ENCODE results near the gene CACNA1C.

CACNA1C gene

DNA sequence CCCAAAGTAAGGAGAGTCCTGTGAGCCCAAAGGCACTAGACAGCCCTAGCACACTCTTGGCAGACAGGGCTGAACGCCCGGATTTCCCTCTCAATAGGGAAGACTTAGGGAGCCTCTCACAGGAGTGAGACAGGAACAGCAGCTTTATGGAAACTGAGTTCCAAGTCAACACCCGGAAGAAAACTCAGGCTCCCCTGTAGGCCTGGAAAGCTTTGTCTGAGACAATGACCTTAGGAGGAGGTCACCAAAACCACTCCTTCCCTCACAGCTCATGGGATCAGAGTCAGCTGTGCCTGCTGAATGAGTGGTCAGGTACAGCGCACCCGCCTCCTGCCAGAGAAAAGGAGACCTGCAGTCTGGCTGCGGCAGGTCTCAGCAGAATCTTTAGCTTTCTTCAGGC lies 229.5 kb downstream of the CACNA1C start:
- DNase-seq (ENCODE audit: low spot score), result no peak

DNA sequence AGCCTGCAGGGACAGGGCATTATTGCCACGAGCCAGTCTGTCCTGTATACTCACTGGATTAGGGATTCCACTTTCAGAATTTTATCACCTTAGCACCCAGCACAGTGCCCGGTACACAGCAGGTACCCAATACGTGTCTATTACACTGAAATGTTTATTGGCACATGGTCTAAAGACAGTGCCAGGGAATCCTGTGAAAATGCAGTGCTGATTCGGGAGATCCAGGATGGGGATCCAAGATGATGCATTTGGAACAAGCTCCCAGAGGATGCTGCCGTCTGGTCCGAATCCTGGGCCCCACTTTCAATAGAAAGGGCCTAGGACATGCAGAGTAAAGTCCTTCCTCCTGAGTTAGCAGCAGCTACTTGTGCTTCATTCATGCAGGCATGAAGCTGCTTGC lies 230.7 kb downstream of the CACNA1C start:
- no peak for DNase-seq (ENCODE audit: low spot score)

GRCh38 chr12:2283916-2284315 lies 231.1 kb downstream of the CACNA1C start:
- peak; percentile 58 for DNase-seq (ENCODE audit: low spot score)

DNA sequence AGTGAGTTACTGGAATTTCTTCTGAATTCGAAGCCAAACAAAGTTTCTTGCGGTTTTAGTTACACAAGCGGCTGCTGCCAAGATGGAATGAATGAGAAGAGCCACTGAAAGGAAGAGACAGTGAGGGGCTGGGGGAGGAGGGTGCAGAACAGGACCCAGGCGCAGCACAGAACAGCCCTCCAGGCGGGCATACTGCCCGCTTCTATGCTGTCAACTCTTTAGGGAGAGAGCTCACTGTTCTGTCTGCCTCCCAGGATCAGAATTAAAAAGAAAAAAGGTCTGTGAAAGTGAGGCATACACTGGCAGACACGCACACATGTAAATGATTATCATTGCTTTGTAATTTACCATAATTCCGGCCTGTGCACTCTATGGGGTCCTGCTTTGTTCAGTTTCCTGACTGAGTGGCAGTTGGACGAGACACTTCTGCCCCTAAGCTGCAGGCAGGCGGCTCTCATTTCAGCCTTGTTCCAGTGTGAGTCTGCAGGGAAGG lies 231.6 kb downstream of the CACNA1C start:
- peak; percentile 66 for DNase-seq (ENCODE audit: low spot score)

DNA sequence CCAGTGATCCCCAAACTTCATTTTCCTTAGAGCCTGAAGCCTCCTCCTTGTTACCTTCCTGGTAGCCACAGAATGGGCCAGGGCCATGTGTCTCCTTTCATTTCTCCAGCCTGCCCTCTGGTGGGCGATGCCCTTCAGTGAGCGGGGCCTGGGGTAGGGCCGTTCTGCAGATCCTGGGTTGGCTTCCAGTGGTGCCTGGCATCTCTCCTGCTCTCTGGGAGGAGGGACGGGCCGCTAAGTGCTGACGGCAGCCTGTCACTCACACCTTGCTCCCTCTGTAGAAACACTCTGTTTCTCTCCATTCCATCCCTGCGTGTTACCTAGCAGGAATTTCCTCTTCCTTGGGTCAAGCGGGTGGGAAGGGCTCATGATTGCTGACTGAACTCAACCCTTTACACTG lies 232.1 kb downstream of the CACNA1C start:
- peak; percentile 75 for DNase-seq (ENCODE audit: low spot score)

- DNase-seq (ENCODE audit: low spot score), result no peak
Measured at GRCh38 chr12:2285462-2285861, 232.7 kb downstream of the CACNA1C start.

GRCh38 chr12:2286047-2286446 lies 233.3 kb downstream of the CACNA1C start:
- DNase-seq (ENCODE audit: low spot score), result no peak

- DNase-seq (ENCODE audit: low spot score), result peak; percentile 80
Measured at GRCh38 chr12:2286461-2287131, 233.8 kb downstream of the CACNA1C start.

DNA sequence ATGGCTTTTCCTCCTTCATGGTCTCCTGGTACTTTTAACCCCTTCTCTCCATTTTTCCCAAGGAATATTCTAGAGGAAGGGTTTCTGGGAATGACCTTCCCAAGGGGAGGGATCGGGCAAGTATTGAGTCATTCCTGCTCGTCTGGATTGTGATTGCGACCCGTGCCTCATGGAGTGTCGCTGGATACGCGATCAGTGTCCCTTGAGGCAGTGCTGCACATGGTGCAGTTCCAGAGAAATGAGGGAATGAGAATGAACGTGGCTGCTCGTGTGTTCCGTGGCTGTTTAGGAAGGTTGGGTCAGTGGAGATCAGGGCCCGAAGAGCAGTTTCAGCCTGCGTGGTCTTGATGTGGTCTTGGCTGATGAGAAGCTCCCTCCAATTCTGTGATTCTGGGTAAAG lies 234.4 kb downstream of the CACNA1C start:
- DNase-seq (ENCODE audit: low spot score), result no peak

GRCh38 chr12:2287589-2287988 lies 234.8 kb downstream of the CACNA1C start:
- DNase-seq (ENCODE audit: low spot score), result no peak

GRCh38 chr12:2288001-2288400 lies 235.2 kb downstream of the CACNA1C start:
- DNase-seq (ENCODE audit: low spot score), result peak; percentile 55

- DNase-seq (ENCODE audit: low spot score), result no peak
Measured at GRCh38 chr12:2288471-2288870, 235.7 kb downstream of the CACNA1C start.

- DNase-seq (ENCODE audit: low spot score), result no peak
Measured at GRCh38 chr12:2288875-2289274, 236.1 kb downstream of the CACNA1C start.

DNA sequence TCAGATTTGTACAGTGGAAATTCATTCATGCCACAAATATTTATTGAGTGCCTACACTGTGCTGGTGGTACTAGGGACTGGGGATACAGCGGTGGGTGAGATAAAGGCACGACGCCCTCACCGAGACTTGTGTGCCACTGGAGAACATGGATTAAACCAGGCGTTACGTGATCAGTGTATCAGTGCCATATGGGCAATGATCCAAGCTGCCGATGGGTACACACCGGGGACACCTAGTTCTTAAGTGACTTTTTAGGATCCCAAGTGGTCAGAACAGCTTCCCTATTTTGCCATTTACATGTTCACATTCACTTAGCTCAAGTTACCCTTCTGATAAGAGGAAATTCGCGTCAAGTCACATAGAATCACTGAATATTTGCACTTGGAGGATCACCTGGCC lies 236.7 kb downstream of the CACNA1C start:
- DNase-seq (ENCODE audit: low spot score), result no peak

DNA sequence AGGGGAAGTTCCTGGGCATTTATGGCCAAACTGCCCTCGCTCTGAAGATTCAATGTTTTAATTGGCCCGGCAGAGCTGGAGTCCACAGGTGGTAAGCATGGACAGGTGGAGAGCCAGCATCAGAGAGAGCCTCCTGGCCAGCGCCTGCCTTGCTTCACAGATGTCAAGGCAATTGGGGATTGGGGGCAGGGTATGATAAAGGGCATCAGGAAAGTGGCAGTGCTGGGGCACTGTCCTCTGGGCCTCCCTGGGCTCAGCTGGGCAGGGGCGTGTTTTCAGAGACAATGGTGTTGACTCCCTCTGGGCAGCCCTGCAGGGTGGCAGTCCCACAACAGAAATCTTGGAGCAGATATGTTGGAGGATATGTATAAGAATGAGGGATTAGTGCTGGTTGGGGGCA lies 237.3 kb downstream of the CACNA1C start:
- no peak for DNase-seq (ENCODE audit: low spot score)

GRCh38 chr12:2290516-2291065 lies 237.8 kb downstream of the CACNA1C start:
- no peak for DNase-seq (ENCODE audit: low spot score)

DNA sequence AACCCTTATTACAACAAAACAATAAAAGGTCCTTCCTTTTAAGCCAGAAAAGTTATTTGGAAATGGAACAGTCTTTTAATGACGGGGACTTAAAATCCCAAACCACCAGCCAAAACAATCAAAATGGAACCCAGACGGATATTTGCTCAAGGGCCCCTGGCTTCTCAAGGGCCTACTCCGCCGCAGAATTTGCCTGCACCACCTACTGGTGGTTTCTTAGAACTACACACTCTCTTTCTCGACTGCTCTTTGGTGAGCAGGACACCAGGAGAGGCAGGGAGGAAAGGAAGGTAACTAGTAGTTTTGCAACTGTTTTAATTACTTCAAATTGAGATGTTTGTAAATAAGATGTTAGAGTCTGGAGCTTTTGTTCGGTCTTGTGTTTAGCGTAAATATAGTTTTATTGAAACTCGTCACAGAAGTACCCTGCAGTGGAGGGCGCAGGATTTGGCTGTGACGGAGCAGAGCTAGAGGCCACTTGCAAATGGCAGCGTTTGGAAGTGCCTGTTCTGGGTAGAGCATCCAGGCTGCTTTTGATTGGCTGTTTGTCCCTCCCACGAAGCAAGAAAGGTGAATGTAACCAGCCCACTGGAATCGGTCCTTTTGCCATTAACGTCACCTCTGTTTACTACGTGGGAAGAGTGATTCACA lies 238.5 kb downstream of the CACNA1C start:
- no peak for DNase-seq (ENCODE audit: low spot score)

GRCh38 chr12:2291947-2292346 lies 239.2 kb downstream of the CACNA1C start:
- no peak for DNase-seq (ENCODE audit: low spot score)

DNA sequence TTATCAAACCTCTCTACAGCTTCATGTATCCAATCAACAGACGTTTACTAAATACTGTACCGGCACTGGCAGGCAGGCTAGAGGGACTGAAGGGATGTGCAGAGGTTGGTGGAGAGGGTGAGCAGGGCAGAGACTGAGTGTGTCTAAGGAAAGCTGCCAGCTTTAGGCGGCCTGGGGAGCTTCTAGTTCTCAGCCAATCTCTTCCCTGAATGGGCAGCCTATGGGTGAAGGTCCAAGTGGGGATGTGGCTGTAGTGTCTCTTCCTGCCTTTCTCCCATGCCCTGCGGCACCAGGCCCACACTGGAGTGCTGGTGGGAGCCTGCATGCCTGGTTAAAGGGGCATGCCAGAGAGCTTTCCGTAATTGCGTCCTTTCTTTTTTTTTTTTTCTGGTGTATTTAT lies 239.8 kb downstream of the CACNA1C start:
- DNase-seq (ENCODE audit: low spot score), result no peak

GRCh38 chr12:2294651-2295475 lies 242.1 kb downstream of the CACNA1C start:
- peak; percentile 54 for DNase-seq (ENCODE audit: low spot score)

DNA sequence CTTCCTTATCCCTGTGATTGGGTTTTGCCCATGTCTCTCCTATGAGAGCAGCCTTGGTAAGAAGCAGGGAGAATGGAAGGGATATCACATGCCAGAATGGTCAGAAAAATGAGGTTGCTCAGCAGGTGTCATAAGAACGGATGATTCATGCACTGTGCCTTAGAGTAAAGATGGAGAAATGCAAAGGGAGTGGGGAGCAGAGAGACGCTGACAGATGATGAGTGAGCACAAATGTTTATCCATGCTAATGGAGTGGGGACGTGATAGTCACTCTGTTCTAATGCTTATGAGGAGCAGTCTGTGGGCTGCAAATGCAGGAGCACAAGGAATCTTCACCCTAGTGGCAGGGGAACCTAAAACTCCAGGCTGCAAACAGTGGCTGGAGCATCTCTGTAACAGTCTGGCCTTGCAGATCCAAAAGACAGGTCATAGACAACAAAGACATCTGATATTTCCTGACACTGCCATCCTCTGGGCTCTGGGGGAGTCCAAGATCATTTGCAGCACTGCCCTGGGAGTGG lies 243.2 kb downstream of the CACNA1C start:
- no peak for DNase-seq (ENCODE audit: low spot score)

GRCh38 chr12:2297004-2297403 lies 244.2 kb downstream of the CACNA1C start:
- no peak for DNase-seq (ENCODE audit: low spot score)
